Mesendoderm (in vitro differentiated cells): ENCODE measurements around the gene ZMYND19.
"Not testable (repeated sequence)": the region's sequence is repeated elsewhere in the genome, so short reads cannot be mapped to it uniquely, and the experiment has no call there.

ENCODE experiments used
- DNase-seq: peaks from one replicate; pipeline ENCODE4 v3.0.0; 2013
- H2AK5ac ChIP-seq: 2 replicates; pipeline ENCODE4 v1.6.1; 2013; ENCODE audit warnings: low read length, inconsistent platforms
- H2BK120ac ChIP-seq: 2 replicates; pipeline ENCODE4 v1.6.1; 2013; ENCODE audit warnings: low read depth, mild to moderate bottlenecking, low read length, moderate library complexity, mixed read lengths
- H2BK15ac ChIP-seq: replicated peaks from 2 replicates; pipeline ENCODE4 v1.6.1; 2013; ENCODE audit warnings: low read depth, mild to moderate bottlenecking, moderate library complexity
- H2BK5ac ChIP-seq: 2 replicates; pipeline ENCODE4 v1.6.1; 2013; ENCODE audit warnings: low read length, inconsistent platforms
- H3K18ac ChIP-seq: 2 replicates; pipeline ENCODE4 v1.6.1; 2013; ENCODE audit warnings: mild to moderate bottlenecking, low read length, mixed read lengths
- H3K23ac ChIP-seq: one replicate; pipeline ENCODE4 v1.6.1; 2013; ENCODE audit warnings: low read length
- H3K27ac ChIP-seq: 2 replicates; pipeline ENCODE4 v1.5.1; 2013; ENCODE audit warnings: low read depth, mild to moderate bottlenecking, inconsistent platforms, low read length, moderate library complexity
- H3K27me3 ChIP-seq: 2 replicates; pipeline ENCODE4 v1.6.1; 2013; ENCODE audit warnings: low read length, control low read depth, mild to moderate bottlenecking, inconsistent platforms; ENCODE audit not compliant: insufficient read depth, poor library complexity
- H3K36me3 ChIP-seq: 2 replicates; pipeline ENCODE4 v1.6.1; 2013; ENCODE audit warnings: low read length, inconsistent platforms; ENCODE audit not compliant: control insufficient read depth, insufficient read depth
- H3K4ac ChIP-seq: one replicate; pipeline ENCODE4 v1.6.1; 2013; ENCODE audit warnings: low read depth, mild to moderate bottlenecking, low read length, moderate library complexity
- H3K4me1 ChIP-seq: 2 replicates; pipeline ENCODE4 v1.6.1; 2013; ENCODE audit warnings: low read depth, low read length, inconsistent platforms; ENCODE audit not compliant: control insufficient read depth
- H3K4me2 ChIP-seq: 2 replicates; pipeline ENCODE4 v1.6.1; 2013; ENCODE audit warnings: low read length
- H3K4me3 ChIP-seq: 2 replicates; pipeline ENCODE4 v1.5.1; 2013; ENCODE audit warnings: mild to moderate bottlenecking, low read length
- H3K56ac ChIP-seq: one replicate; pipeline ENCODE4 v1.6.1; 2013; ENCODE audit warnings: low read length
- H3K79me1 ChIP-seq: 2 replicates; pipeline ENCODE4 v1.6.1; 2013; ENCODE audit warnings: low read length, inconsistent platforms
- H3K79me2 ChIP-seq: 2 replicates; pipeline ENCODE4 v1.6.1; 2013; ENCODE audit warnings: mild to moderate bottlenecking, low read length; ENCODE audit not compliant: control insufficient read depth, insufficient read depth
- H3K9ac ChIP-seq: 2 replicates; pipeline ENCODE4 v1.6.1; 2013; ENCODE audit warnings: low read length, inconsistent platforms
- H4K5ac ChIP-seq: one replicate; pipeline ENCODE4 v1.6.1; 2013; ENCODE audit warnings: low read length
- H4K8ac ChIP-seq: one replicate; pipeline ENCODE4 v1.6.1; 2013; ENCODE audit warnings: low read depth, mild to moderate bottlenecking, control low read depth, low read length, moderate library complexity
- WGBS: extraction: QIAGEN DNeasy Blood & Tissue Kit; methylation state at CpG from one replicate; pipeline ENCODE4 v1.1.7; 2013; ENCODE audit warnings: low lambda C conversion rate, missing lambda C conversion rate; ENCODE audit not compliant: insufficient coverage; ENCODE audit errors: extremely low coverage; 5-methylcytosine and 5-hydroxymethylcytosine counted together

The ZMYND19 gene

GRCh38 chr9:137596577-137596976 lies 6.3 kb upstream of the ZMYND19 start:
- H3K4me3 ChIP-seq, H3K23ac ChIP-seq, H2BK120ac ChIP-seq, H2BK15ac ChIP-seq, H2AK5ac ChIP-seq, H3K4ac ChIP-seq, H3K4me1 ChIP-seq, H3K18ac ChIP-seq, H4K5ac ChIP-seq, H3K27ac ChIP-seq, H3K36me3 ChIP-seq, H3K4me2 ChIP-seq, H3K79me1 ChIP-seq, H3K79me2 ChIP-seq, H4K8ac ChIP-seq, H3K27me3 ChIP-seq, H2BK5ac ChIP-seq, H3K9ac ChIP-seq, H3K56ac ChIP-seq, DNase-seq: not testable (repeated sequence)
- WGBS = no CpG with 5 or more reads among the region's 7 CpGs

- no peaks in the 10 kb centered on the region for H3K4me1 ChIP-seq
- no peak overlapping the region for H3K27ac ChIP-seq
- no peak overlapping the region for H2BK120ac ChIP-seq
- no peak overlapping the region for H2AK5ac ChIP-seq
- no peak overlapping the region for H3K4ac ChIP-seq
- H3K36me3 ChIP-seq = peaks cover 5% of the 10 kb centered on the region
- H4K8ac ChIP-seq = no peak overlapping the region
- no peak for DNase-seq
- no peak overlapping the region for H3K9ac ChIP-seq
- no CpG with 5 or more reads among the region's 12 CpGs for WGBS
- no peak overlapping the region for H3K4me2 ChIP-seq
- no peak overlapping the region for H3K23ac ChIP-seq
- H3K79me1 ChIP-seq = peaks cover 15% of the 10 kb centered on the region
- no peak overlapping the region for H2BK5ac ChIP-seq
- peaks cover 12% of the 10 kb centered on the region for H3K79me2 ChIP-seq
- H3K18ac ChIP-seq = no peak overlapping the region
- no peak overlapping the region for H4K5ac ChIP-seq
- H3K4me3 ChIP-seq = no peak overlapping the region
- no peak overlapping the region for H2BK15ac ChIP-seq
- H3K56ac ChIP-seq = no peak overlapping the region
- no peaks in the 10 kb centered on the region for H3K27me3 ChIP-seq
These were observed 2.9 kb upstream of the ZMYND19 start for GRCh38 chr9:137593176-137593575.

GRCh38 chr9:137592767-137593166 lies 2.5 kb upstream of the ZMYND19 start:
- no peaks in the 10 kb centered on the region for H3K4me1 ChIP-seq
- H3K23ac ChIP-seq = no peak overlapping the region
- WGBS = no CpG with 5 or more reads among the region's 7 CpGs
- no peak overlapping the region for H3K4me3 ChIP-seq
- H3K18ac ChIP-seq = no peak overlapping the region
- H3K56ac ChIP-seq = no peak overlapping the region
- no peak overlapping the region for H4K8ac ChIP-seq
- H3K4me2 ChIP-seq = no peak overlapping the region
- no peak overlapping the region for H3K9ac ChIP-seq
- H4K5ac ChIP-seq = no peak overlapping the region
- H3K79me1 ChIP-seq = peaks cover 17% of the 10 kb centered on the region
- no peak overlapping the region for H3K4ac ChIP-seq
- no peak overlapping the region for H2BK15ac ChIP-seq
- no peak overlapping the region for H2BK120ac ChIP-seq
- H3K36me3 ChIP-seq = peaks cover 7% of the 10 kb centered on the region
- H2AK5ac ChIP-seq = no peak overlapping the region
- peaks cover 12% of the 10 kb centered on the region for H3K79me2 ChIP-seq
- no peaks in the 10 kb centered on the region for H3K27me3 ChIP-seq
- DNase-seq = no peak
- H2BK5ac ChIP-seq = no peak overlapping the region
- no peak overlapping the region for H3K27ac ChIP-seq

DNA sequence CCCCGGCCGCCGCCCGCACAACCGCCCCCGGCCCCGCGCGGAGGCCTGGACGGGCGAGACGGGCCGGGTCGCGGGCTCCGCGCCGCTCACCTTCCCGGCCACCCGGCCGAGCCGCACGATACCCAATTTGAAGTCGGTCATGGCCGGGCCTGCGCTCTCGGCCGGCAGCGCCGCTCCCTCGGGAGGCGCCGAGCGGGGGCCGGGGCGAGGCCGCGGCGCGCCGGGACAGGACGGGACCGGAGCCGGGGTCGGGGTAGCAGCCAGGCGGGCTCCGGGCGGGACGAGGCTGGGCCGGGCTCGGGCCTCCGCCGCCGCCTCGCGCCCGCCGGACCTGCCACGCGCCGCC lies 216 bp downstream of the ZMYND19 start:
- no peaks in the 10 kb centered on the region for H3K4me1 ChIP-seq
- H3K36me3 ChIP-seq = peaks cover 11% of the 10 kb centered on the region
- no peak overlapping the region for H2BK120ac ChIP-seq
- peak overlapping the region; percentile 6 for H3K4me2 ChIP-seq
- H3K56ac ChIP-seq = peak overlapping the region; percentile 94
- H3K79me2 ChIP-seq = peaks cover 12% of the 10 kb centered on the region
- peak overlapping the region; percentile 63 for H3K4me3 ChIP-seq
- H3K18ac ChIP-seq = peak overlapping the region; percentile 11
- no peak overlapping the region for H2AK5ac ChIP-seq
- H3K4ac ChIP-seq = peak overlapping the region; percentile 8
- WGBS = no CpG with 5 or more reads among the region's 61 CpGs
- no peak overlapping the region for H3K27ac ChIP-seq
- no peak overlapping the region for H2BK15ac ChIP-seq
- H4K8ac ChIP-seq = no peak overlapping the region
- H2BK5ac ChIP-seq = no peak overlapping the region
- H3K23ac ChIP-seq = no peak overlapping the region
- no peak overlapping the region for H4K5ac ChIP-seq
- peaks cover 17% of the 10 kb centered on the region for H3K79me1 ChIP-seq
- no peak for DNase-seq
- H3K27me3 ChIP-seq = no peaks in the 10 kb centered on the region
- peak overlapping the region; percentile 92 for H3K9ac ChIP-seq

- Histone ChIP-seq H2AK5ac (no peak overlapping the region), H3K27me3 (no peaks in the 10 kb centered on the region), H3K36me3 (peaks cover 11% of the 10 kb centered on the region), H3K56ac (peak overlapping the region; percentile 94), H3K9ac (peak overlapping the region; percentile 92), H3K27ac (no peak overlapping the region), H3K79me1 (peaks cover 17% of the 10 kb centered on the region), H2BK5ac (no peak overlapping the region), H4K8ac (no peak overlapping the region), H2BK15ac (no peak overlapping the region), H3K79me2 (peaks cover 12% of the 10 kb centered on the region), H3K18ac (peak overlapping the region; percentile 11), H3K4me2 (peak overlapping the region; percentile 92), H4K5ac (no peak overlapping the region), H3K23ac (no peak overlapping the region), H3K4me1 (no peaks in the 10 kb centered on the region), H3K4ac (peak overlapping the region; percentile 8), H2BK120ac (no peak overlapping the region), H3K4me3 (peak overlapping the region; percentile 77)
- no CpG with 5 or more reads among the region's 58 CpGs for WGBS
- DNase-seq = no peak
These were observed 730 bp downstream of the ZMYND19 start for GRCh38 chr9:137589441-137590122.

DNA sequence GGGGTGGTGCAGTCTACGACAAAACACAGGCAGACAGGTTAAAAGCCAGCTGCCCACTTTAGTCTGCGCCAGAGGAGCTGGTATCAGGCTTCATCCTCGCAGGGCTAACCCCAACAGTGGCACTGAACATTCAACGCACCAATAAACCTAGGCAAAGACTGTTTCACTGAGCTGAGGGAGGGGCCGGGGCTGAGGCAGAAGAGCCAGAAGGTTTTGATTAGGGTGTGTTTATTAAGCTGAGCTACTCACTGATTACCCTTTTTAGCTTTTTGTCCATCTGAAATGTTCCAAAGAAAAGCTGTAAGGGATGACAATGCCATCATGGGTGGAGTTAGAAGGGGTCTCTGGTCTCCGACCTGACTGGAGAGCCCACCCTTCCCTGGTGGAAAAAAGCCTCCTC lies 1.4 kb downstream of the ZMYND19 start:
- Histone ChIP-seq H3K79me2 (peaks cover 12% of the 10 kb centered on the region), H3K18ac (no peak overlapping the region), H2BK5ac (no peak overlapping the region), H3K23ac (no peak overlapping the region), H2BK15ac (no peak overlapping the region), H3K27ac (no peak overlapping the region), H4K5ac (no peak overlapping the region), H3K4me1 (no peaks in the 10 kb centered on the region), H3K4me3 (no peak overlapping the region), H2AK5ac (no peak overlapping the region), H3K4ac (no peak overlapping the region), H3K36me3 (peaks cover 15% of the 10 kb centered on the region), H3K9ac (peak overlapping the region; percentile 92), H3K27me3 (no peaks in the 10 kb centered on the region), H3K56ac (peak overlapping the region; percentile 42), H4K8ac (no peak overlapping the region), H2BK120ac (no peak overlapping the region), H3K4me2 (no peak overlapping the region), H3K79me1 (peaks cover 17% of the 10 kb centered on the region)
- no CpG with 5 or more reads among the region's 6 CpGs for WGBS
- no peak for DNase-seq
